Pancreas (tissue), 10 donors: ENCODE measurements around the gene MYOCD. TPM values are rescaled to one million over a fixed set of nuclear protein-coding genes. Genes with fewer than 3 reads are reported as not detected.

ENCODE experiments used
- ATAC-seq, 4 donors: fragments of 200-7000 bp; cut with Tn5 transposase; one replicate each; pipeline versions ENCODE4 v1.8.0 to v1.9.1; 2020; ENCODE audit warnings: mild to moderate bottlenecking in 4 of 4, moderate library complexity in 4 of 4
- DNase-seq, 6 donors: peaks; one replicate each; pipeline ENCODE4 v3.0.0-alpha.2; 2020
- FAIRE-seq: peaks from 2 replicates; lab custom pipeline; 2012; peaks lifted over from hg19 to GRCh38; lab: Jason Lieb, UNC
- H3K27ac ChIP-seq, 4 donors: fragments of 200-600 bp; sonication (generic); 1 replicate in 3 of 4; 2 replicates in 1 of 4; pipeline versions ENCODE4 v1.5.0 to v1.8.0; 2020
- H3K27me3 ChIP-seq, 4 donors: fragments of 200-600 bp; one replicate each; pipeline ENCODE4 v1.8.0; 2021
- H3K36me3 ChIP-seq, 3 donors: fragments of 200-600 bp; sonication (generic) in 1 of 3; one replicate each; pipeline versions ENCODE4 v1.5.0 to v1.8.0; 2020 to 2021
- H3K4me1 ChIP-seq, 3 donors: fragments of 200-600 bp; one replicate each; pipeline ENCODE4 v1.8.0; 2021
- H3K4me3 ChIP-seq, 4 donors: fragments of 200-600 bp; sonication (generic) in 2 of 4; one replicate each; pipeline versions ENCODE4 v1.5.0 to v1.8.0; 2020 to 2021
- H3K9me3 ChIP-seq, 4 donors: fragments of 200-600 bp; one replicate each; pipeline ENCODE4 v1.8.0; 2021
- CTCF ChIP-seq, 4 donors: fragments of 200-600 bp; sonication (generic) in 3 of 4; IDR thresholded peaks; one replicate each; pipeline versions ENCODE4 v1.5.0 to v1.8.0; 2021; ENCODE audit warnings: antibody characterized with exemption in 4 of 4
- WGBS, 2 donors: extraction: QIAGEN DNeasy Blood & Tissue Kit; methylation state at CpG; one replicate each; pipeline ENCODE4 v1.1.7; 2013; 5-methylcytosine and 5-hydroxymethylcytosine counted together
- intact Hi-C, 3 donors: fragments of 100-400 bp; cut with DNase I; formaldehyde crosslinking; loops; one replicate each; pipeline versions ENCODE4 v1.11.1 to v1.14.2; 2022
- polyA plus RNA-seq, 2 donors: library from polyadenylated mRNA; stranded (reverse); fragments of 200-250 nt; gene quantifications; one replicate each; pipeline ENCODE4 v1.2.3, GENCODE V29; 2013
- total RNA-seq, 6 donors: library from RNA; stranded (reverse); fragmentation: NEBNext Ultra II Directional in 4 of 6; extraction: Animal tissue kit (Norgen Biotek cat#: 25700) in 4 of 6; gene quantifications; one replicate each; pipeline versions ENCODE4 v1.2.1 to v1.2.4, GENCODE V29; 2021 to 2023
- donor health status: healthy with polysubstance abuse.
- donor health status: DM: no; HTN: no; CAD: no; lungs with moderate emphysema.
- donor health status: DM: no; HTN: no; CAD: no.
- donor health status: control.
- donor health status: control.
- donor health status: Bipolar disorder and iron deficiency.
- donor health status: DM: yes; HTN: yes; CAD: no.
- donor health status: DM: no; HTN: no; CAD: no.
- donor health status: DM: no; HTN: no; CAD: no.
- donor health status: DM: yes; HTN: yes; CAD: no.

Gene MYOCD
- total and polyA plus RNA-seq, 8 donors, result 0.08 to 0.37 (median 0.23) TPM; not detected in 1

- FAIRE-seq (no peak), ATAC-seq (no peak), DNase-seq (no peak)
- Histone ChIP-seq H3K4me1 (no peaks in the 10 kb centered on the region), H3K4me3 (no peak overlapping the region), H3K27ac (no peak overlapping the region), H3K9me3 (no peaks in the 10 kb centered on the region), H3K27me3 (peaks cover 0 to 6% (median 0%) of the 10 kb centered on the region in 4 donors), H3K36me3 (no peaks in the 10 kb centered on the region)
- TF ChIP-seq CTCF (IDR thresholded peaks at IDR 0.05), result no peak
- WGBS, 2 donors, result 39 to 51% methylated on average over 5 of the region's 5 CpGs
- intact Hi-C loops, result no loop called here
Measured at GRCh38 chr17:12620200-12620720, 45.4 kb upstream of the MYOCD start.

- TF ChIP-seq CTCF (IDR thresholded peaks at IDR 0.05), result no peak
- intact Hi-C loops, result no loop called here
- peaks cover 0 to 6% (median 0%) of the 10 kb centered on the region in 4 donors for H3K27me3 ChIP-seq
- no peaks in the 10 kb centered on the region for H3K4me1 ChIP-seq
- H3K9me3 ChIP-seq, result no peaks in the 10 kb centered on the region
- H3K4me3 ChIP-seq, result no peak overlapping the region
- ATAC-seq (no peak), DNase-seq (no peak), FAIRE-seq (no peak)
- no peaks in the 10 kb centered on the region for H3K36me3 ChIP-seq
- H3K27ac ChIP-seq, result no peak overlapping the region
- WGBS, 2 donors, result 59 to 65% methylated on average over 11 of the region's 11 CpGs
Measured at GRCh38 chr17:12622726-12623125, 43.0 kb upstream of the MYOCD start.

GRCh38 chr17:12623220-12623848 lies 42.4 kb upstream of the MYOCD start:
- Histone ChIP-seq H3K36me3 (no peaks in the 10 kb centered on the region), H3K27ac (no peak overlapping the region), H3K4me1 (no peaks in the 10 kb centered on the region), H3K9me3 (no peaks in the 10 kb centered on the region), H3K4me3 (no peak overlapping the region), H3K27me3 (peaks cover 0 to 6% (median 0%) of the 10 kb centered on the region in 4 donors)
- no peak for ATAC-seq
- no peak for TF ChIP-seq CTCF (IDR thresholded peaks at IDR 0.05)
- DNase-seq, result no peak
- intact Hi-C loops, result no loop called here
- WGBS, 2 donors, result 67 to 79% methylated on average over 16 of the region's 16 CpGs
- no peak for FAIRE-seq

- TF ChIP-seq CTCF (IDR thresholded peaks at IDR 0.05), result no peak
- ATAC-seq, result no peak
- H3K27ac ChIP-seq, result no peak overlapping the region
- no peaks in the 10 kb centered on the region for H3K9me3 ChIP-seq
- H3K27me3 ChIP-seq, result peaks cover 0 to 10% (median 0%) of the 10 kb centered on the region in 4 donors
- no peaks in the 10 kb centered on the region for H3K4me1 ChIP-seq
- no peaks in the 10 kb centered on the region for H3K36me3 ChIP-seq
- no peak for DNase-seq
- intact Hi-C loops, result no loop called here
- 71 to 77% methylated on average over 3 of the region's 3 CpGs for WGBS, 2 donors
- H3K4me3 ChIP-seq, result no peak overlapping the region
- no peak for FAIRE-seq
Measured at GRCh38 chr17:12624211-12624610, 41.5 kb upstream of the MYOCD start.

- intact Hi-C loops, result no loop called here
- no peaks in the 10 kb centered on the region for H3K9me3 ChIP-seq
- no peak overlapping the region for H3K4me3 ChIP-seq
- ATAC-seq, result no peak
- FAIRE-seq, result no peak
- H3K4me1 ChIP-seq, result no peaks in the 10 kb centered on the region
- peaks cover 0 to 11% (median 0%) of the 10 kb centered on the region in 4 donors for H3K27me3 ChIP-seq
- H3K27ac ChIP-seq, result no peak overlapping the region
- H3K36me3 ChIP-seq, result no peaks in the 10 kb centered on the region
- WGBS, 2 donors, result 58 to 71% methylated on average over 4 of the region's 4 CpGs
- no peak for DNase-seq
- no peak for TF ChIP-seq CTCF (IDR thresholded peaks at IDR 0.05)
Measured at GRCh38 chr17:12625092-12625491, 40.6 kb upstream of the MYOCD start.
